ENCODE results near the gene DHRS1.

Gene DHRS1

GRCh38 chr14:24299255-24300191, at the start of gene DHRS1, which contains the start of gene NOP9:
Gene DHRS1 (minus strand): TSS chr14:24299780. CDS start chr14:24299106, 674 bp downstream.
Gene NOP9 (plus strand): TSS chr14:24299850. CDS start chr14:24299955, 105 bp downstream.
- peak; percentile 78 to 88 for ATAC-seq (replicated peaks)

GRCh38 chr14:24348186-24348585, 48.6 kb upstream of the DHRS1 start:
- Mint-ChIP-seq H3K36me3 (no peaks in the 10 kb centered on the region), H3K9me3 (no peaks in the 10 kb centered on the region), H3K4me3 (no peak overlapping the region), H3K4me1 (no peaks in the 10 kb centered on the region), H3K27ac (no peak overlapping the region), H3K27me3 (peaks cover 36 to 69% of the 10 kb centered on the region in 2 donors)
- DNase-seq (no peak), ATAC-seq (replicated peaks) (no peak)

More at GRCh38 chr14:24299255-24300191, at the start of gene DHRS1, which contains the start of gene NOP9:
- H3K27me3 Mint-ChIP-seq: no peaks in the 10 kb centered on the region
- H3K9me3 Mint-ChIP-seq: no peaks in the 10 kb centered on the region
- peak within 1 kb of the TSS; percentile 96 for H3K27ac Mint-ChIP-seq
- H3K36me3 Mint-ChIP-seq: peaks cover 32 to 54% of the 10 kb centered on the region in 2 donors
- peaks cover 31 to 43% of the 10 kb centered on the region in 2 donors for H3K4me1 Mint-ChIP-seq
- peak; percentile 87 for DNase-seq
- H3K4me3 Mint-ChIP-seq: peak within 1 kb of the TSS; percentile 94 to 95

GRCh38 chr14:24347134-24347533, 47.6 kb upstream of the DHRS1 start:
- H3K4me3 Mint-ChIP-seq: no peak overlapping the region
- no peak for DNase-seq
- no peak overlapping the region for H3K27ac Mint-ChIP-seq
- H3K9me3 Mint-ChIP-seq: no peaks in the 10 kb centered on the region
- no peak for ATAC-seq (replicated peaks)
- no peaks in the 10 kb centered on the region for H3K36me3 Mint-ChIP-seq
- H3K4me1 Mint-ChIP-seq: no peaks in the 10 kb centered on the region
- H3K27me3 Mint-ChIP-seq: peaks cover 35 to 60% of the 10 kb centered on the region in 2 donors

- Mint-ChIP-seq H3K4me3 (no peak overlapping the region), H3K4me1 (peaks cover 6 to 12% of the 10 kb centered on the region in 2 donors), H3K27ac (no peak overlapping the region), H3K27me3 (peaks cover 23 to 32% of the 10 kb centered on the region in 2 donors), H3K36me3 (no peaks in the 10 kb centered on the region), H3K9me3 (no peaks in the 10 kb centered on the region)
- no peak for DNase-seq
- ATAC-seq (replicated peaks): no peak
Observed at GRCh38 chr14:24343795-24344660, 44.4 kb upstream of the DHRS1 start.

GRCh38 chr14:24342889-24343288, 43.3 kb upstream of the DHRS1 start:
- DNase-seq (no peak), ATAC-seq (replicated peaks) (no peak)
- no peak overlapping the region for H3K4me3 Mint-ChIP-seq
- no peaks in the 10 kb centered on the region for H3K9me3 Mint-ChIP-seq
- peaks cover 23 to 32% of the 10 kb centered on the region in 2 donors for H3K27me3 Mint-ChIP-seq
- H3K4me1 Mint-ChIP-seq: peaks cover 15 to 23% of the 10 kb centered on the region in 2 donors
- peaks cover 3 to 5% of the 10 kb centered on the region in 2 donors for H3K36me3 Mint-ChIP-seq
- H3K27ac Mint-ChIP-seq: no peak overlapping the region

- H3K36me3 Mint-ChIP-seq: peaks cover 16 to 18% of the 10 kb centered on the region in 2 donors
- H3K9me3 Mint-ChIP-seq: no peaks in the 10 kb centered on the region
- H3K27ac Mint-ChIP-seq: no peak overlapping the region
- DNase-seq: no peak
- peaks cover 16 to 20% of the 10 kb centered on the region in 2 donors for H3K27me3 Mint-ChIP-seq
- H3K4me1 Mint-ChIP-seq: peaks cover 16 to 27% of the 10 kb centered on the region in 2 donors
- no peak for ATAC-seq (replicated peaks)
- no peak overlapping the region for H3K4me3 Mint-ChIP-seq
Observed at GRCh38 chr14:24340606-24341005, 41.0 kb upstream of the DHRS1 start.

GRCh38 chr14:24339284-24340151, 39.9 kb upstream of the DHRS1 start, which contains the start of gene RIPK3:
Gene RIPK3 (minus strand): TSS chr14:24339991. CDS start chr14:24339826, 165 bp downstream.
- peak within 1 kb of the TSS; percentile 91 for H3K4me3 Mint-ChIP-seq
- H3K27me3 Mint-ChIP-seq: peaks cover 17 to 18% of the 10 kb centered on the region in 2 donors
- peak; percentile 60 for DNase-seq

GRCh38 chr14:24338843-24339242, 39.3 kb upstream of the DHRS1 start:
- ATAC-seq (replicated peaks) (no peak), DNase-seq (no peak)
- Mint-ChIP-seq H3K27me3 (peaks cover 18 to 20% of the 10 kb centered on the region in 2 donors), H3K27ac (peak overlapping the region; percentile 17), H3K36me3 (peaks cover 16 to 25% of the 10 kb centered on the region in 2 donors), H3K4me3 (peak overlapping the region; percentile 91), H3K9me3 (no peaks in the 10 kb centered on the region), H3K4me1 (peaks cover 28 to 43% of the 10 kb centered on the region in 2 donors)

More at GRCh38 chr14:24339284-24340151, 39.9 kb upstream of the DHRS1 start, which contains the start of gene RIPK3:
- Mint-ChIP-seq H3K36me3 (peaks cover 16 to 25% of the 10 kb centered on the region in 2 donors), H3K9me3 (no peaks in the 10 kb centered on the region), H3K4me1 (peaks cover 25 to 37% of the 10 kb centered on the region in 2 donors), H3K27ac (peak within 1 kb of the TSS; percentile 90)
- peak; percentile 95 to 96 for ATAC-seq (replicated peaks)

- ATAC-seq (replicated peaks): no peak
- Mint-ChIP-seq H3K36me3 (peaks cover 16 to 25% of the 10 kb centered on the region in 2 donors), H3K4me1 (peaks cover 31 to 52% of the 10 kb centered on the region in 2 donors), H3K4me3 (peak overlapping the region in 1 of 2 donors; percentile 36), H3K27me3 (peaks cover 22 to 24% of the 10 kb centered on the region in 2 donors), H3K27ac (no peak overlapping the region), H3K9me3 (no peaks in the 10 kb centered on the region)
- DNase-seq: no peak
Observed at GRCh38 chr14:24337824-24338175, 38.2 kb upstream of the DHRS1 start.

- DNase-seq: no peak
- no peak for ATAC-seq (replicated peaks)
- peaks cover 35 to 57% of the 10 kb centered on the region in 2 donors for H3K4me1 Mint-ChIP-seq
- no peaks in the 10 kb centered on the region for H3K9me3 Mint-ChIP-seq
- peaks cover 21 to 29% of the 10 kb centered on the region in 2 donors for H3K27me3 Mint-ChIP-seq
- H3K4me3 Mint-ChIP-seq: no peak overlapping the region
- H3K36me3 Mint-ChIP-seq: peaks cover 16 to 25% of the 10 kb centered on the region in 2 donors
- H3K27ac Mint-ChIP-seq: no peak overlapping the region
Observed at GRCh38 chr14:24337144-24337823, 37.7 kb upstream of the DHRS1 start.

GRCh38 chr14:24335461-24336171, 36.0 kb upstream of the DHRS1 start:
- no peak for ATAC-seq (replicated peaks)
- no peak for DNase-seq
- no peak overlapping the region for H3K27ac Mint-ChIP-seq
- H3K9me3 Mint-ChIP-seq: no peaks in the 10 kb centered on the region
- peaks cover 16 to 25% of the 10 kb centered on the region in 2 donors for H3K36me3 Mint-ChIP-seq
- H3K4me3 Mint-ChIP-seq: peak overlapping the region in 1 of 2 donors; percentile 57
- H3K4me1 Mint-ChIP-seq: peaks cover 38 to 65% of the 10 kb centered on the region in 2 donors
- peaks cover 16 to 39% of the 10 kb centered on the region in 2 donors for H3K27me3 Mint-ChIP-seq
